SW480 (cell line): ENCODE data around the gene TTC28.
"Not testable (repeated sequence)": the region's sequence is repeated elsewhere in the genome, so short reads cannot be mapped to it uniquely, and the experiment has no call there.

Source experiments
- DNase-seq: peaks from one replicate; pipeline ENCODE4 v3.0.0-alpha.2; 2016; ENCODE audit warnings: low spot score

Gene TTC28

GRCh38 chr22:28481725-28482124 lies 197.9 kb downstream of the TTC28 start:
- DNase-seq: no peak

- no peak for DNase-seq
Measured at GRCh38 chr22:28480000-28480715, 199.5 kb downstream of the TTC28 start.

GRCh38 chr22:28478564-28478963 lies 201.1 kb downstream of the TTC28 start:
- DNase-seq: no peak

GRCh38 chr22:28477556-28477955 lies 202.1 kb downstream of the TTC28 start:
- DNase-seq: peak; percentile 1

- no peak for DNase-seq
Measured at GRCh38 chr22:28474330-28474729, 205.3 kb downstream of the TTC28 start.

GRCh38 chr22:28473258-28473657 lies 206.4 kb downstream of the TTC28 start:
- DNase-seq: no peak

GRCh38 chr22:28467055-28467454 lies 212.6 kb downstream of the TTC28 start:
- DNase-seq: not testable (repeated sequence)

GRCh38 chr22:28466399-28466798 lies 213.2 kb downstream of the TTC28 start:
- no peak for DNase-seq

- DNase-seq: no peak
Measured at GRCh38 chr22:28465841-28466240, 213.8 kb downstream of the TTC28 start.

GRCh38 chr22:28464127-28464526 lies 215.5 kb downstream of the TTC28 start:
- no peak for DNase-seq

- not testable (repeated sequence) for DNase-seq
Measured at GRCh38 chr22:28463408-28463807, 216.2 kb downstream of the TTC28 start.

GRCh38 chr22:28462901-28463300 lies 216.7 kb downstream of the TTC28 start:
- DNase-seq: no peak

- DNase-seq: no peak
Measured at GRCh38 chr22:28462041-28462440, 217.6 kb downstream of the TTC28 start.

- no peak for DNase-seq
Measured at GRCh38 chr22:28454431-28455064, 225.1 kb downstream of the TTC28 start.

- no peak for DNase-seq
Measured at GRCh38 chr22:28450109-28450508, 229.5 kb downstream of the TTC28 start.

- DNase-seq: no peak
Measured at GRCh38 chr22:28449041-28449440, 230.6 kb downstream of the TTC28 start.

- DNase-seq: no peak
Measured at GRCh38 chr22:28448625-28449024, 231.0 kb downstream of the TTC28 start.

GRCh38 chr22:28444659-28445058 lies 235.0 kb downstream of the TTC28 start:
- DNase-seq: no peak

- no peak for DNase-seq
Measured at GRCh38 chr22:28443526-28443876, 236.1 kb downstream of the TTC28 start.

- DNase-seq: no peak
Measured at GRCh38 chr22:28442711-28443525, 236.7 kb downstream of the TTC28 start.

- no peak for DNase-seq
Measured at GRCh38 chr22:28442264-28442710, 237.4 kb downstream of the TTC28 start.

GRCh38 chr22:28441720-28442263 lies 237.8 kb downstream of the TTC28 start:
- no peak for DNase-seq
